Activated CD8-positive, alpha-beta memory T cell treated with anti-CD3 and anti-CD28 coated beads for 24 hours (primary cell): Measurements from ENCODE around the gene B3GALT5.
"Not testable (repeated sequence)": the region's sequence is repeated elsewhere in the genome, so short reads cannot be mapped to it uniquely, and the experiment has no call there.

Experiments used
- DNase-seq: peaks from one replicate; pipeline ENCODE4 v3.0.0-alpha.2; 2020

The B3GALT5 gene

GRCh38 chr21:39669485-39669884 is 56.7 kb downstream of the B3GALT5 start:
- no peak for DNase-seq

GRCh38 chr21:39669976-39670661 is 57.4 kb downstream of the B3GALT5 start:
- DNase-seq: no peak

GRCh38 chr21:39670701-39671100 is 58.0 kb downstream of the B3GALT5 start:
- DNase-seq: no peak

GRCh38 chr21:39671986-39672385 is 59.2 kb downstream of the B3GALT5 start:
- no peak for DNase-seq

GRCh38 chr21:39673163-39673562 is 60.4 kb downstream of the B3GALT5 start:
- no peak for DNase-seq

GRCh38 chr21:39673736-39674135 is 61.0 kb downstream of the B3GALT5 start:
- no peak for DNase-seq

GRCh38 chr21:39674801-39675200 is 62.1 kb downstream of the B3GALT5 start:
- DNase-seq: no peak

- DNase-seq: no peak
Observed at GRCh38 chr21:39675590-39675989, 62.9 kb downstream of the B3GALT5 start.

GRCh38 chr21:39675993-39676661 is 63.4 kb downstream of the B3GALT5 start:
- no peak for DNase-seq

GRCh38 chr21:39680216-39680615 is 67.5 kb downstream of the B3GALT5 start:
- DNase-seq: no peak

GRCh38 chr21:39681257-39681656 is 68.5 kb downstream of the B3GALT5 start:
- no peak for DNase-seq

- DNase-seq: no peak
Observed at GRCh38 chr21:39681845-39682244, 69.1 kb downstream of the B3GALT5 start.

- no peak for DNase-seq
Observed at GRCh38 chr21:39685236-39685635, 72.5 kb downstream of the B3GALT5 start.

- DNase-seq: no peak
Observed at GRCh38 chr21:39685991-39686390, 73.3 kb downstream of the B3GALT5 start.

- no peak for DNase-seq
Observed at GRCh38 chr21:39686646-39687468, 74.1 kb downstream of the B3GALT5 start.

- no peak for DNase-seq
Observed at GRCh38 chr21:39688010-39688409, 75.3 kb downstream of the B3GALT5 start.

- not testable (repeated sequence) for DNase-seq
Observed at GRCh38 chr21:39689860-39690259, 77.1 kb downstream of the B3GALT5 start.

- no peak for DNase-seq
Observed at GRCh38 chr21:39690454-39690853, 77.7 kb downstream of the B3GALT5 start.

- DNase-seq: no peak
Observed at GRCh38 chr21:39694750-39695149, 82.0 kb downstream of the B3GALT5 start.

GRCh38 chr21:39696196-39696595 is 83.5 kb downstream of the B3GALT5 start:
- DNase-seq: no peak

- no peak for DNase-seq
Observed at GRCh38 chr21:39696618-39697017, 83.9 kb downstream of the B3GALT5 start.

- DNase-seq: no peak
Observed at GRCh38 chr21:39700318-39700717, 87.6 kb downstream of the B3GALT5 start.

GRCh38 chr21:39703578-39703977 is 90.8 kb downstream of the B3GALT5 start:
- DNase-seq: no peak

- DNase-seq: no peak
Observed at GRCh38 chr21:39705849-39706248, 93.1 kb downstream of the B3GALT5 start.
